Measurements from ENCODE around the gene TBC1D9.

Gene TBC1D9

GRCh38 chr4:140756319-140757231 lies at the start of gene TBC1D9:
Gene TBC1D9 (minus strand): TSS chr4:140756385. CDS start chr4:140756045, 340 bp downstream.
- H3K4me1 ChIP-seq, result no peaks in the 10 kb centered on the region
- TF ChIP-seq CTCF (IDR thresholded peaks at IDR 0.05), result no peak
- peak within 1 kb of the TSS; percentile 87 for H3K9ac ChIP-seq
- peak within 1 kb of the TSS; percentile 95 for H2AFZ ChIP-seq
- H3K79me2 ChIP-seq, result peaks cover 2% of the 10 kb centered on the region
- peak within 1 kb of the TSS; percentile 65 for H3K4me3 ChIP-seq (ENCODE audit: low read depth, low read length)
- peak within 1 kb of the TSS; percentile 98 for H3K4me2 ChIP-seq (ENCODE audit: low read length)
- no peaks in the 10 kb centered on the region for H3K36me3 ChIP-seq (ENCODE audit: control insufficient read depth, insufficient read depth, low read length)
- H3K27ac ChIP-seq, result peak within 1 kb of the TSS; percentile 96
- H3K9me3 ChIP-seq (ENCODE audit: control insufficient read depth, low read length), result no peaks in the 10 kb centered on the region
- no peaks in the 10 kb centered on the region for H3K27me3 ChIP-seq (ENCODE audit: control insufficient read depth, insufficient read depth, low read length)

- no peaks in the 10 kb centered on the region for H3K36me3 ChIP-seq (ENCODE audit: control insufficient read depth, insufficient read depth, low read length)
- H3K9ac ChIP-seq, result no peak overlapping the region
- H2AFZ ChIP-seq, result no peak overlapping the region
- H3K27me3 ChIP-seq (ENCODE audit: control insufficient read depth, insufficient read depth, low read length), result no peaks in the 10 kb centered on the region
- no peak overlapping the region for H3K4me2 ChIP-seq (ENCODE audit: low read length)
- no peaks in the 10 kb centered on the region for H3K9me3 ChIP-seq (ENCODE audit: control insufficient read depth, low read length)
- no peak overlapping the region for H3K27ac ChIP-seq
- TF ChIP-seq CTCF (IDR thresholded peaks at IDR 0.05), result no peak
- no peaks in the 10 kb centered on the region for H3K4me1 ChIP-seq
- H3K4me3 ChIP-seq (ENCODE audit: low read depth, low read length), result no peak overlapping the region
- H3K79me2 ChIP-seq, result no peaks in the 10 kb centered on the region
Observed at GRCh38 chr4:140805293-140805692, 49.1 kb upstream of the TBC1D9 start.

- no peak for TF ChIP-seq CTCF (IDR thresholded peaks at IDR 0.05)
- Histone ChIP-seq H3K4me2 (ENCODE audit: low read length) (no peak overlapping the region), H3K79me2 (no peaks in the 10 kb centered on the region), H3K4me1 (no peaks in the 10 kb centered on the region), H3K4me3 (ENCODE audit: low read depth, low read length) (no peak overlapping the region), H3K27me3 (ENCODE audit: control insufficient read depth, insufficient read depth, low read length) (no peaks in the 10 kb centered on the region), H2AFZ (no peak overlapping the region), H3K36me3 (ENCODE audit: control insufficient read depth, insufficient read depth, low read length) (no peaks in the 10 kb centered on the region), H3K9me3 (ENCODE audit: control insufficient read depth, low read length) (no peaks in the 10 kb centered on the region), H3K27ac (no peak overlapping the region), H3K9ac (no peak overlapping the region)
Observed at GRCh38 chr4:140802591-140802990, 46.4 kb upstream of the TBC1D9 start.

GRCh38 chr4:140800666-140801065 lies 44.5 kb upstream of the TBC1D9 start:
- Histone ChIP-seq H3K27me3 (ENCODE audit: control insufficient read depth, insufficient read depth, low read length) (no peaks in the 10 kb centered on the region), H2AFZ (no peak overlapping the region), H3K79me2 (no peaks in the 10 kb centered on the region), H3K27ac (no peak overlapping the region), H3K9ac (no peak overlapping the region), H3K4me2 (ENCODE audit: low read length) (no peak overlapping the region), H3K4me1 (no peaks in the 10 kb centered on the region), H3K9me3 (ENCODE audit: control insufficient read depth, low read length) (no peaks in the 10 kb centered on the region), H3K36me3 (ENCODE audit: control insufficient read depth, insufficient read depth, low read length) (no peaks in the 10 kb centered on the region), H3K4me3 (ENCODE audit: low read depth, low read length) (no peak overlapping the region)
- no peak for TF ChIP-seq CTCF (IDR thresholded peaks at IDR 0.05)

All from parathyroid adenoma (tissue), 2 donors.